GDM1 (cell line): ENCODE results near the gene MYD88.

Experiments used
- DNase-seq: peaks from one replicate; lab custom pipeline; 2025; lab: John Stamatoyannopoulos, UW

The MYD88 gene

DNA sequence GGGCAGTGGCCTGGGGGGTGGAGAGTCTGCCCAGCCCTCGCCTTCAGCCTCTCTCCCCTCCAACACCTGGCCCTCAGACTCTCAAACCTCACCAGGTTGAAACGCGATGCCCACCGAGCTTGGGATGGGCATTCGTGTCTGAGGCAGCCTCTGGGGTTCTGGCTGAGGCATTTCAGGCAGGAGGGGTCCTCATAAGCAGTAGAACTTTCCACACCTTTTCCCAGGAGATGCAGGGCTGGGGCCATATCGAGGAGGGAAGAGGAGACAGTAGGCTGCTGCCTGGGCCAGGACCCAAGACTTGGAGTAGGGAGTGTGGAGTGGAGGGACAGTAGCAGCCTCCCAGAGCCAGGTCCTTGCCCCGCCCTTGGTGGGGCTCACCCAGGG, 26.1 kb upstream of the MYD88 start:
- DNase-seq = no peak

DNA sequence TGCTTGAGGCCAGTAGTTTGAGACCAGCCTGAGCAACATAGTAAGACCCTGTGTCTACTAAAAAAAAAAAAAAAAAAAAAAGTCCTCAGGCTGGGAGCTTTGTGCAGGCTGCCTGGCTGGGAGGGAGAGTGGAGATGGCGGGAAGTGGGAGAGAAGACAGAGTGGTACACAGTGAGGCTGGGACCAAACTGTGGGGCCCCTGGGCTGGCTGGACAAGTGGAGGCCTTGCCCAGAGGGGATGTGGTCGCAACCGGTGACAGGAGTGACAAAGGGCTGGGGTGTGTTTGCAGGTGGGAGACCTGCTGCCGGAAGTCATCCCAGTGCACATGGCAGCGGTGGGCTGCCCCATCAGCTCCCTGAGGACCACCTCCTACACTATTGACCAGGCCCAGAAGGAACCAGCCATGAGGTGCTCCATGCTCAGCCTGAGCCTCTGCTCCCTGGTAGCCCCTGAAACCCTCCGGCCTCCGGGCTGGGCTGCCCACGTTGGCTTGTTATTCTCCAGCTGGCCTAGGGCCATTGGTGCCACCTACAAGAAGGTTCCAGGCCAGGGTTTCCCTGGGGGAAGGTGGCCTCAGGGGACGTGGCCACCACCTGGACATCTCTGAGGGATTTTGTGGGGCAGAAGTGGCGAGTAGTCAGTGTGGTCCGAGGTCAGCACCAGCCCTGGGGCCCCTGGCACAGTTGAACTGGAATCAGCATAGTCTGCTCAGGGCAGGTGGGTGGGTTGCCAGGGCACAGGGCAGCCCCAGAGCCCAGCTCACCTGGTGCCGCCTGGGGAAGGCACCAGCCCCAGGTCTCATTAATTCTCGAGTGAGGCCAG, 24.2 kb upstream of the MYD88 start:
- no peak for DNase-seq

DNA sequence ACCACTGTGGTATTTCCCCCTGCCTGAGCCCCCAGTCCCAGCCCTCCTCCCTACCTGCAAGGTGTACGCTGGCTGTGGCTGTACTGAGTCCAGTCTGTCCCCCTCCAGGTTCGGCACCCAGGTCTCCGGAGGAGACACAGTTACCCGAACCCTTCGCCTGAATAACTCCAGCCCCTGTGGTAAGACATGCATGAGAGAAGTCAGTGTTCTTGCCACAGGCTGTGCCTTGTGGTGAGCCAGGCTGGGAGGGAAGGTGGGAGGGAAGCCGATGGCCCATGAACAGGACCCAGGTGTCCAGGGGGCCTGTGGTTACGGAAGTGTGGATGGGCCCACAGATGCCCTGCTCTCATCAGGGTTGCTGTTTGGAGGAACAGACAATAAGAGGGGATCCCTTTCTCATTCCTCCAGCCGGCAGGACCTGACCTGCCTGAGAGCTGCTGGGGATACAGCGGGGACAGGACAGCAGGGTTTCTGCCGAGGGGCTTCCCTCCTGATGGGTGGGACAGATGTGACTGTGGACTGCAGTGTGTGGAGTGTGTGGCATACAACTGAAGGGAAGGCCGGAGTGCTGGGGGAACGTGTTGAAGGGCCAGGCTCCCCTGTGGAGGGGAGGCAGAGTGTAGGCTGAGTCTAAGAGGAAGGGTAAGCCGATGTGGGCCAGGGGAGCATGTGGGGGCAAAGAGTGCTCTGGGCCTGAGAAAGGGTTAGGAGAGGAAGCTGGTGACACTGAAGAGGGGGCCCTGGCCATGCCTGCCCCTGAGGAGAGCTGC, 23.4 kb upstream of the MYD88 start:
- no peak for DNase-seq

DNA sequence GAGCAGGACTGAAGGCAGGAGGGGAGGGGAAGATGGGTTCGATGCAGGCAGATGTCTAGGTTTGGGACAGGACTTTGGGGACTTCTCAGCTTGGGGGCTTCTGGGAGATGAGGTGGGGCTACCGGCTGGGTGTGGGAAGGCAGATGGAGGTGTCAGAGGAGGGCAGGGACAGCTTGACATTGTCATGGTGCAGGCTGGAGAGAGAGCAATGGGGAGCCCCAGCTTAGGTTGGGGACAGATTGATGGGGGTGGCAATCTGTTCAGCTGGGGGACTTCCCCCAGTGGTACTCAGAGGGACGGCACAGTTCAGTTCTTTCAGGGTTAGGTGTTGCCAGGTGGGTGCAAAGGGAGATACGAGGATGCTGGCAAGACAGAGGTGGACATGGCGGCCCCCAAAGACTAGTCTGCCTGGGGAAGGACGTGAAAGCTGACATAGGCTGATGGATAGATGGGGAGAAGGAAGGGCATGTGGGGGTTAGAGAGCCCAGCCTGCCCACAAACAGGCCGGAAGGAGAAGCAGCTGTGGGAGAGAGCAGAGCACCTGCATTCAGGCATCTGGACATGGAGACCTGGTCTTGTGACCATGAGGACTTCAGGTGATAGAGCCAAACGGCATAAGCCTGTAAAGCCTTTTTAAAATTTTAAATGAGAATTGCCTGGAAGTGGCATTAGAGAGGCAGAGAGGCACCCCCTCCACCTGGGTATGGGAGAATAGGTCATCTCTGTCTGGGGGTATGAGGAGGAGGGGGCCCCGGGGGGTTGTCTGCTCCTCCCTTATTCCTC, 22.6 kb upstream of the MYD88 start:
- no peak for DNase-seq

DNA sequence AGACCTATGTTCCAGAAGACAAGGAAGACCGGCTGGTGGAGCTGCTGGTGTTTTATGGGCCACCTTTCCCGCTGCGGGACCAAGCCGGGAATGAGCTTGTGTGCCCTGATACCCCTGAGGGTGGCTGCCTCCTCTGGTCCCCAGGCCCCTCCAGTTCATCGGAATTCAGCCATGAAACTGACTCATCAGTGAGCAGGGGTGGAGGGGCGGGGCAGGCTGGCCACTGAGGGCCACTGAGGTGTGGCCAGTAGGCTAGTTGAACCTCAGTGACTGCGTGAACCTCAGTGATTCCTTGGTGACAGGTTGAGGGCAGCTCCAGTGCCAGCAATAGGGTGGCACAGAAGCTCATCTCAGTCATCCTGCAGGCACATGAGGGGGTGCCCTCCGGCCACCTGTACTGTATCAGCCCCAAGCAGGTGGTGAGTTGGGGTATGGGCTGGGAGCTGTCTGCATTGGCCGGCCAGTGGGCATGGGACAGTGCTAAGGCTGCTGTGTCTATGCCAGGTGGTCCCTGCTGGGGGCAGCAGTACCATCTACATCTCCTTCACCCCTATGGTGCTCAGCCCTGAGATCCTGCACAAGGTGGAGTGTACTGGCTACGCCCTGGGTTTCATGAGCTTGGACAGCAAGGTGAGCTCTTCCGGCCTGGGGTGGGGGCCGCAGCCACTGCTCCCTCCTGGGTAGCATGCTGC, 21.8 kb upstream of the MYD88 start:
- no peak for DNase-seq

DNA sequence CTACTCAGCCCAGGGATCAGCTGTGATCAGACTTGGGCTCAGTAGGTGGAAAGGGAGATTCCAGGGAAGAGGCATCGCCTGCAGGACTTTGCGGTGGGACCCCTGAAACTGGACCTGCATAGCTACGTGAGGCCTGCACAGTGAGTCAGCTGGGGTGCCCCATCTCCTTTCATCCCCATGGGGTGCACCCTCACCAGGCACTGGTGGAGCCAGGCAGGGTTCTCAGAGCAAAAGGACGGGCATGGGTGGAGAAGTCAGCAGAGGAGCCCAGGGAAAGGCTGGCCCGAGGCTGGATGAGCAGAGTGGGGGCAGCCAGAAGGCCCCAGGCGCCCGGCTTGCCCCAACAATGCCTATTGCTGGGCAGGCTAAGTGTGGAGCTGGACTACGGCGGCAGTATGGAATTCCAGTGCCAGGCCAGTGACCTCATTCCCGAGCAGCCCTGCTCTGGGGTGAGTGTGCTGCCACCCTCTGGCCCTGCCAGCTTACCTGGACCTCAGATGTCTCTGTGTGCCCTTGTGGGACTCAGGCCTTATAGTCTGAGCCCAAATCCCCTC, 21.2 kb upstream of the MYD88 start:
- DNase-seq = no peak

DNA sequence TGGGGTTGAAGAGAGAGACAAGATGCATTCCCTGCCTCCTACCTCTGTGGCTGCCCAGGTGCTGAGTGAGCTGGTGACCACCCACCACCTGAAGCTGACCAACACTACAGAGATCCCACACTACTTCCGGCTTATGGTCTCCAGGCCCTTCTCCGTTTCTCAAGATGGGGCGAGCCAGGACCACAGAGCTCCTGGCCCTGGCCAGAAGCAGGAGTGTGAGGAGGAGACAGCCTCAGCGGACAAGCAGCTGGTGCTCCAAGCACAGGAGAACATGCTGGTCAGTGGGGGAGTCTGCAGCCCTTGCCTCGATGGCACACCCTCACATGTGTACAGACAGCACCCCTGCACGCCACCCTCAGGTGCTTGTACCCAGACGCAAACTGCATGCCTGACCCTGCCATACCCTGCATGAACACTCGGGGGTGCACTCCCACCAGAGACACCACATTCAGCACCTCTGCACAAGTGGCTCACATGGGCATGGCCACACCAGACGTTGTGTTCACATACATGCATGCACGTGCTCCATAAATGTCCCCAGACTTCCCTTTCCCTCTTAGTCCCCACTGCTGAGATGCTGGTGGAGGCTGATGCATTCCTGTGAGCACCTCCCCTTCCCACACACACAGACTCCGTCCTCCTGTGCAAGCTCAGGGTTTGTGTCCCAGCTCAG, 20.6 kb upstream of the MYD88 start:
- peak; percentile 64 for DNase-seq

DNA sequence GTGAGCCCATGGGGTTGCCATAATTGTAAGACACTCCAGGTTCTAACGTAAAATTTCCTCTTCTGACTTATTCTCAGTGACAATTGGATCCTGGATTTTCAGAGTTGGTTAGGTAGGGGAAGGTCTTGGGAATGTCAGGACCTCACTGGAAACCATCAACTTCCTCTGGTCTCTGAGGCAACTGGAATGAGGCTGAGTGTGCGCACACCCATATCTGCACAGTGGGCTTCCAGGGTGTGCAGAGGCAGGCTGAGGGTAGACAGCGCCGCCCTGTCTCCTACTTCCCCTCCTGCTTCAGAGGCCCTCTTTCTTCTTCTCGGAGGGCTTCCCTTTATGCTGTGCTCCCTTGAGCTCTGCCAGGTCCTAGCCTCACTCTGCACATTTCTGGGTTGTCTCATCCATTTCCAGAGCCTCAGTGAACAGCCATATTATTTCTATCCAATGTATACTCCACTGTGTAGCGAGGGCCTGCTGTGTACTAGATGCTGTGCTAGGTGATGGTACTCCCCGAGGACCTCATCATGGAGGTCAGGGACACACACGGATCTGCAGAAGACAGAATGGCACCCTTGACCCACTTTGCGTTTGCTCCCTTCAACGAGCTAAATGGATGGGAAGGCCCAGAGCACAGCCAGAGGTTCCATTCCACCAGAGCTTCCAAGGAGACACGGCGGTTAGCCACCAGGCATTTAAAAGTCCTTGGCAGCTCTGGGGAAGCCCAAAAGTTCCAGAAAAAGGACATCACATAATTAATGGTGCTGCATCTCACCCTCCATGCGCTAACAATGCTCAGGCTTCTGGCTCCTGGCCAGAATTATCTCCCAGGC, 19.8 kb upstream of the MYD88 start:
- DNase-seq = no peak

DNA sequence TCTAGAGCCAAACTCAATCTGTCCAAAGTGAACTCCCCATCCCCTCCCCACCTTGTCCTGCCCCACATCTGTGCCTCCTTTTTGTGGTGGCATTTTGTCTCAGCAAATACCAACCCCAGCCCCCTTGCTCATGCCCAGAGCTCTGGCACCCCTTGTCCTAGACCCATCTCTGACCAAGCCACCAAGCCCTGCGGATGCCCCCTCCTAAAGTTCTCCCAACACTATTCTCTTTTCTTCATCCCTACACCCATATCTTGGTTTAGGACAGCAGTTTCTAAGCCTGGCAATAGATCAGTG, 19.3 kb upstream of the MYD88 start:
- no peak for DNase-seq

DNA sequence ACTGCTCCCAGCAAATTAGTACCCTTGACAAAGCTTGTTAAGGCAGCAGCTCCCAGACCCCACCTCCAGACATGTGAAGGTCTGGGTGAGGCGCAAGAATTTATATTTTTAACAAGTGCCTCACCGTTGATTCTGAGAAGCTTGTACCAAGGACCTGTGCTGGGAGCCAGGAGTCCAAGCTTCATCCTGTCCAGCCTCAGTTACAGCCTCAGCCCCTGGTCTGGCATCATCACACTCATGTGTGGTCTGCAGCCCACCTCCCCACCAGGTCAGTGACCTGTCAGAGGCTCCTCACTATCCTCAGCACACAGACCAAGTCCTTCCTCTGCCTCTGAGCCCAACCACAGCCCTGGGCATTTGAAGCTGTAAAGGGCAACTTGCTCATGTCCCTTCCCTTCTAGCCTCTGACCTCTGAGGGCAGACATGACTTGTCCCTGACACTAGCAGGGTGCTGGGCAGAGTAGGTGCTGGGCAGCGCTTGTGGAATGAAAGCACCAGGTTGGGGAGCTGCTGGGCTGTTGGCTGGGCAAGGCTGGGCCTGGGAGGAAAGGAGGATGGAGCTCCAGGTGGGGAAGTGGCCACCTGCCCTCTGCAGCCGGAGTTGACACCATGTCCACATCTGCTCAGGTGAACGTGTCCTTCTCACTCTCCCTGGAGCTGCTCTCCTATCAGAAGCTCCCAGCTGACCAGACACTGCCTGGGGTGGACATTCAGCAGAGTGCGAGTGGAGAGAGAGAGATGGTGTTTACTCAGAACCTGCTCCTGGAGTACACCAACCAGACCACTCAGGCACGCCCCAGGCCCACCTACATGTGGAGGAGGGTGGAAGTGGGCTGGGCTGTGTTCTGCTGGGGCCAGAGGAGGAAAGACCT, 18.4 kb upstream of the MYD88 start:
- no peak for DNase-seq

DNA sequence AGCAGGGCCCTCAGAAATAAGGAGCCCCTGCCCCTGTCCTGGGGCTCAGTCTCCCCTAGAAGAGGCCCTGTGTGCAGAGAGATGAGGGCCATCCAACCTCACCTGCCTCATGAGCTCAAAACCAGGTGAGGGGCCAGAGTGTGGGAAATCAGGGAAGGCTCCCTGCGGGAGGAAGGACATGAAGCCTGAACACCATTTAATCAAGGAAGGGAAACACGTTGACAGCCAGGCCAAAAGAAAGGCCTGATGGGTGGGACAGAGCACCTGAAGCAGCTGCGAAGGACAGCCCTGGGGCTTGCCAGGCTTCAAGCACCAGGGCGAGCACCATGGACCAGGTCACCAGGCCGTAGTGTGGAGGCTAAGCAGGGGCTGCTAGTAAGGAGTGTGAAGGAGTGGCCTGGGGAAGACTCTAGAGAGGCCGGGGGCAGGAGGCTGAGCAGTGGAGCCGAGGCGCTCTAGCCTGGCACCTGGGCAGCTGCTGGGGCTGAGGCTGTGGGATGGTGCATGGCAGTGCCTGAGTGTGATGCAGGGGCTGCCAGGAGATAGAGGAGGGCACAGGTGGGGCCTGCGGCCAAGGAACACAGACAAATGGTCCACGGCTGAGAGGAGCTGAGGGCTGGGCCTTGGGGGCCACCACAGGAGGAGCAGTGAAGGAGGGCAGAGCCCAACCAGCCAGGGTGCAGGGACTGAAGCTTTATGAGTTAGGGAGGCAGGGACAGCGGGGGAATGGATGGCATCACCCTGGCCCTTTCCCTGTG, 17.6 kb upstream of the MYD88 start:
- no peak for DNase-seq

DNA sequence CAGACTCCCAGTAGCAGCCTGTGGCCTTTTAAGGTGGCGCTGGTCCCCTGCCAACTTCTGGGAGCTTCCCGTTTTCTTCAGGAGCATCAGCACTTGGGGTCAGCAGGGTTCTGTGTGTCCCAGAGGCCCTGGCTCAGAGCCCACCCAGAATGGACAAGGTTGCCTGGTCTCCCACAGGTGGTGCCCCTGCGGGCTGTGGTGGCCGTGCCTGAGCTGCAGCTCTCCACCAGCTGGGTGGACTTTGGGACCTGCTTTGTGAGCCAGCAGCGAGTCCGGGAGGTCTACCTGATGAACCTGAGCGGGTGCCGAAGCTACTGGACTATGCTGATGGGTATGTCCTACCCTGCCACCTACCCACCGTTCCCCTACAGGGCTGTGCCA, 17.0 kb upstream of the MYD88 start:
- no peak for DNase-seq

DNA sequence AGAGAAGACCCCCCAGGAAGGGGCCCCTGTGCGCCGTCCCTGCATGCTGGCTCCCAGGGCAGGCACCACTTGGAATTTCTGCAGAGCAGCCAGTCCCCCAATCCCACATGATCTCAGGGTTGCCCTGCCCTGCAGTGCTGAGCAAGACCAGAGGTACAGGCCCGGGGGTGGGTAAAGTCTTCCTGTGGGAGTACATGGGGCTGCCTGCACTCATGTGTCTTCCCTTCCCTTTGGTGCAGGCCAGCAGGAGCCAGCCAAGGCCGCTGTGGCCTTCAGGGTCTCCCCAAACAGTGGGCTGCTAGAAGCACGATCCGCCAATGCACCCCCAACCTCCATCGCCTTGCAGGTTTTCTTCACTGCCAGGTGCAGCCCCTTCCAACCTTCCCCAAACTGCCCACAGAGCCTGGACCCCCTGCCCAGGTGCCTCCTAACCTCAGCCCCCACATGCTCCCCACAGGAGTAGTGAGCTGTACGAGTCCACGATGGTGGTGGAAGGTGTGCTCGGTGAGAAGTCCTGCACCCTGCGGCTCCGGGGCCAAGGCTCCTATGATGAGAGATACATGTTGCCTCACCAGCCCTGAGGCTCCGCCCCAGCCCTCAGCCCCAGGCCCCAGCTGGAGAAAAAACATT, 16.5 kb upstream of the MYD88 start:
- no peak for DNase-seq

DNA sequence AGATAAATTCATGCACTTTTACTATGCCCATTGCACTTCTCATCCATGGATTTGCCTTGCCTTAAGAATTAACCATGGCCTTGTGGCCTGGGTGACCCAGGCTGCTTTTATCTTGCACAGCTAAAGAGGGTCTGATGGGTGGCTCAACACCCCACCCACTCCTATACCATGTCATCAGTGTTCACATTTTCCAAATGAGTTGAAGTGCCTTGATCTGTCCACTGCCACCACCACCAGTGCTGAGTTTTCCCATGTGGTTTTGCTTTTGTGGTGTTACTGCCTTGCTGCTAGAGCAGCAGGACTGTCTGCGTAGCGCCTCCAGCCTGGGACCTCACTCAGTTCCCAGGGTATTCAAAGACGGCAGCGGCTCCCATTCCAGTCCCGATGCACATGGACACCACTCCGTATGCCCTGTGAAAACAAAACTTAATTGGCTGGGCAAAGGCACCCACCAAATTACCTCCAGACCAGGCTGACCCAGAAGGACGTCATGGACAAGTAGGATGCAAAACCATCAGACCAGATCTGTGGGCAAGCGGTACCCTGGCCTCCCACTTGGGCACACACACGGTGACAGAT, 15.7 kb upstream of the MYD88 start:
- no peak for DNase-seq

DNA sequence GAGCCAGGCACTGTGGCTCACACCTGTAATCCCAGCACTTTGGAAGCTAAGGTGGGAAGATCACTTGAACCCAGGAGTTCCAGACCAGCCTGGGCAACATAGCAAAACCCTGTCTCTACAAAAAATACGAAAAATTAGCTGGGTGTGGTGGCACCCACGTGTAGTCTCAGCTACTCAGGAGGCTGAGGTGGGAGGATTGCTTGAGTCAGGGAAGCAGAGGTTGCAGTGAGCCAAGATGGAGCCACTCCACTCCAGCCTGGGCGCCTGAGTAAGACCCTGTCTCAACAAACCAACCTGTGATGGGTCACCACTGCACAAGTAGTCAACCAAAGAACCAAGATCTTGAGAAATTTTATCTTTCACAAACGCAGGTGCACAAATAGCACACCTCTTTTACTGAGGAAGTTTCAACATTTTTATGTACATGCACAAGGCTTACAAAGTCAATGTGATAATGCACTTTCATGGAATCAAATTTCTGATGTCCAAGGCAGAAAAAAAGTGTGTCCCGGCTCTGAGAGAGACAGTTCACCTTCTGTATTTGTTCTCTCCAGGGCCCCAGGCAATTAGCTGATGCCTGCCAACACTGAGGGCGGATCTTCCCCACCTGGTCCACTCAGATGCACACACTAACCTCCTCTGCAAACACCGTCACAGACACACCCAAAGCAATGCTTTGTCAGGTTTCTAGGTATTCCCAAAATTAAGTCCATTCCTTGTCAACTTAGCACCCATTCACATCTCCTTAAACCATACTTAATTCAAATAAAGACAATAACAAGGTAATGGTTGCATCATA, 13.9 kb upstream of the MYD88 start:
- DNase-seq = no peak

DNA sequence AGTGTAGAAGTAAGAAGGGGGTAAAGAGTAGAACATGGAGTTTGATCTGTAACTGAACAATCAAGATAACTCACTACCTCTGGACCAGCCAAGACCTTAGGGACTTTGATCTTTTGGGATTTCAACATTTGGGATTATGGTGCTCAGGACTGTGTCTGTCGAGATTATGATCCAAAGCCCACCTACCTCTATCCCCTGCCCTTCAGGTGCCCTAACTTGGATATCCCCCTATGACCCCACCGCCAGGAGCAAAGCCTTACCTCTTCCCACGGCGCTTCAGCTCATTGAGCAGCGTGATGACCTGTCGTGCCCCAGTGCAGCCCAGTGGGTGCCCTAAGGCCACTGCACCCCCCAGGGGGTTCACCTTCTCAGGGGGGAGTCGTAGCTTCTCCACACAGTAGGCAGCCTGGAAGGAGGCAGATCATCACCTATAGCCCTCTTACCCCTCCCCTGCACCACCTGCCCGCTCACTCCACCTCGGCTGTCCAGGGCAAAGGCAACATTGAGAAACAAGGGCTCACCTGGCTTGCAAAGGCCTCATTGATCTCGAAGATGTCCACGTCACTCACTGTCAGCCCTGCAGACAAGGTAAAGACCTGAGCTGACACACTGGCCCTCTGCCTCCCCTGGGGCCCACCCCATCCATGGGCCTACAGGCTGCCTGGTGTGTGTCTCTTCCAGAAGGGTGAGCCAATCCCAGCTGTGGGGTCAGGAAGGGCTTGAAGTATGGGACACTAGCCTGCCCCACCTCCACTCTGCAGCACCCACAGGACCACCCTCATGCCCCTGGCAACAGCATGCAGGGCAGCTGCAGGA, 12.9 kb upstream of the MYD88 start:
- no peak for DNase-seq
